PC-3 (cell line): Measurements from ENCODE around the gene DIAPH3. TPM values are rescaled to one million over a fixed set of nuclear protein-coding genes. Genes with fewer than 3 reads are reported as not detected.

Experiments used
- ATAC-seq: fragments of 200-7000 bp; cut with Tn5 transposase; 2 replicates; pipeline ENCODE4 v1.9.1; 2020; ENCODE audit warnings: mild to moderate bottlenecking, moderate library complexity
- BruUV-seq: library from RNA; stranded (reverse); fragments of 400-500 nt; replicated peaks from 2 replicates; lab custom pipeline; 2021; lab: Mats Ljungman, UMichigan
- CTCF ChIA-PET: fragments of 300-600 bp; sonication (Branson Sonifier 250); formaldehyde crosslinking; loops from one replicate; lab custom pipeline; 2022; ENCODE audit warnings: antibody characterized with exemption; lab: Charles Lee
- POLR2A ChIA-PET: fragments of 300-600 bp; sonication (Branson Sonifier 250); formaldehyde crosslinking; loops from one replicate; lab custom pipeline; 2022; ENCODE audit warnings: antibody characterized with exemption; ENCODE audit not compliant: unreplicated experiment; lab: Charles Lee
- DNase-seq: peaks from one replicate; pipeline ENCODE4 v3.0.0-alpha.2; 2015
- H2AFZ ChIP-seq: fragments of 300-600 bp; sonication (generic); 2 replicates; pipeline ENCODE4 v1.6.0; 2016; ENCODE audit warnings: antibody characterized with exemption, low read length
- H3F3A ChIP-seq: fragments of 300-600 bp; sonication (generic); one replicate; pipeline ENCODE4 v1.6.0; 2017; ENCODE audit warnings: antibody characterized with exemption, low read length, control low read depth, mild to moderate bottlenecking; ENCODE audit not compliant: unreplicated experiment
- H3K27ac ChIP-seq: fragments of 300-600 bp; sonication (generic); 2 replicates; pipeline ENCODE4 v1.5.1; 2016; ENCODE audit warnings: mild to moderate bottlenecking, low read length
- H3K27me3 ChIP-seq: fragments of 300-600 bp; sonication (generic); 2 replicates; pipeline ENCODE4 v1.6.1; 2016; ENCODE audit warnings: low read length, mixed read lengths
- H3K36me3 ChIP-seq: fragments of 300-600 bp; sonication (generic); 2 replicates; pipeline ENCODE4 v1.6.1; 2016; ENCODE audit warnings: low read depth, mixed run types, low read length, mixed read lengths
- H3K4me1 ChIP-seq: fragments of 300-600 bp; sonication (generic); 2 replicates; pipeline ENCODE4 v1.5.1; 2016; ENCODE audit warnings: low read length; ENCODE audit not compliant: insufficient read depth
- H3K4me2 ChIP-seq: fragments of 300-600 bp; sonication (generic); 2 replicates; pipeline ENCODE4 v1.6.0; 2016; ENCODE audit warnings: low read length
- H3K4me3 ChIP-seq: fragments of 300-600 bp; sonication (generic); 2 replicates; pipeline ENCODE4 v1.5.1; 2016; ENCODE audit warnings: mild to moderate bottlenecking, low read length, mixed read lengths
- H3K79me2 ChIP-seq: fragments of 300-600 bp; sonication (generic); 2 replicates; pipeline ENCODE4 v1.6.1; 2017; ENCODE audit warnings: low read length, mixed read lengths
- H3K9ac ChIP-seq: fragments of 300-600 bp; sonication (generic); 2 replicates; pipeline ENCODE4 v1.6.0; 2016; ENCODE audit warnings: mild to moderate bottlenecking, low read length
- H3K9me2 ChIP-seq: fragments of 300-600 bp; sonication (generic); replicated peaks from 2 replicates; pipeline ENCODE4 v1.6.1; 2016; ENCODE audit warnings: mixed run types, low read length, mixed read lengths
- H3K9me3 ChIP-seq: fragments of 300-600 bp; sonication (generic); 2 replicates; pipeline ENCODE4 v1.6.1; 2016; ENCODE audit warnings: low read length, mixed read lengths
- H4K20me1 ChIP-seq: fragments of 300-600 bp; sonication (generic); 2 replicates; pipeline ENCODE4 v1.6.1; 2016; ENCODE audit warnings: low read length, mixed read lengths
- CTCF ChIP-seq: fragments of 300-600 bp; sonication (generic); conservative IDR thresholded peaks from 2 replicates; pipeline ENCODE4 v1.5.1; 2017; ENCODE audit warnings: antibody characterized with exemption, low read depth, mild to moderate bottlenecking, low read length
- EZH2 ChIP-seq: fragments of 300-600 bp; sonication (generic); IDR thresholded peaks from one replicate; pipeline ENCODE4 v1.6.1; 2017; ENCODE audit warnings: antibody characterized with exemption, mild to moderate bottlenecking, low read length; ENCODE audit not compliant: unreplicated experiment
- EZH2phosphoT487 ChIP-seq: fragments of 300-600 bp; sonication (generic); IDR thresholded peaks from 2 replicates; pipeline ENCODE4 v1.6.1; 2018; ENCODE audit warnings: mild to moderate bottlenecking, antibody characterized with exemption, low read length, borderline replicate concordance
- intact Hi-C: fragments of 100-400 bp; cut with micrococcal nuclease; formaldehyde crosslinking; loops from 2 replicates; pipeline ENCODE4 v1.9.0; 2023
- total RNA-seq: library from RNA; depleted of rRNA; stranded (reverse); fragments of >200 nt; gene quantifications from 2 replicates; pipeline ENCODE4 v1.2.3, GENCODE V29; 2014

The DIAPH3 gene
- total RNA-seq, 1 experiment from 2014 or later = 7.6 TPM

GRCh38 chr13:59898066-59898465 is 265.7 kb downstream of the DIAPH3 start:
- no peaks in the 10 kb centered on the region for H3K79me2 ChIP-seq
- no peak overlapping the region for H3K9ac ChIP-seq
- H3K36me3 ChIP-seq = no peaks in the 10 kb centered on the region
- H2AFZ ChIP-seq = no peak overlapping the region
- H3K4me1 ChIP-seq = peaks cover 11% of the 10 kb centered on the region
- H3K9me2 ChIP-seq = no peaks in the 10 kb centered on the region
- no peak overlapping the region for H3K4me3 ChIP-seq
- ATAC-seq (no peak), DNase-seq (no peak)
- H3K27ac ChIP-seq = no peak overlapping the region
- TF ChIP-seq CTCF (no peak), EZH2 (no peak), EZH2phosphoT487 (no peak)
- H4K20me1 ChIP-seq = no peaks in the 10 kb centered on the region
- ChIA-PET CTCF (no interaction called here), POLR2A (no interaction called here)
- no peaks in the 10 kb centered on the region for H3K27me3 ChIP-seq
- intact Hi-C loops = no loop called here
- H3K4me2 ChIP-seq = no peak overlapping the region
- H3F3A ChIP-seq = no peaks in the 10 kb centered on the region
- H3K9me3 ChIP-seq = no peaks in the 10 kb centered on the region
- no TSS peak for BruUV-seq

DNA sequence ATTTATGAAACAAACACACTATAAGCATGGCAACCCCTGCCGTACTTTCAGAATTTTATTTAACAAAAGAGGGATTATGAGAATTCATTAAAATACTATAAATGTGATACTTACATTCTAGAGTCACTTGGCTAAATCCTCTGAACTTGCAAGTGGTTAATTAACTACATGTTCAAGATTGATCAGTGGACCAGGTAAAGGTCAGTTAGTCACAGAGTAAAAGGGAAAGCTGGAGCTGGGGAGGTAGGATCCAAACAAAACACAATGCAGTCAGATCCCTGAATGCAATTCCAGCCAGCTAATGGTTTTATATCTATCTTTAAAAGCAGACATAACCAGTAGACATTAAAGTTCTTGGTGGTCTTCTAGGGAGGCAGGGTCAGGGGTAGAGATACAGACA is 270.5 kb downstream of the DIAPH3 start:
- no peaks in the 10 kb centered on the region for H3K27me3 ChIP-seq
- H3K27ac ChIP-seq = no peak overlapping the region
- H2AFZ ChIP-seq = no peak overlapping the region
- peaks cover 19% of the 10 kb centered on the region for H3K4me1 ChIP-seq
- H3K79me2 ChIP-seq = no peaks in the 10 kb centered on the region
- no peaks in the 10 kb centered on the region for H3K36me3 ChIP-seq
- no peak overlapping the region for H3K9ac ChIP-seq
- BruUV-seq = no TSS peak
- H4K20me1 ChIP-seq = no peaks in the 10 kb centered on the region
- TF ChIP-seq CTCF (no peak), EZH2phosphoT487 (no peak), EZH2 (no peak)
- H3F3A ChIP-seq = no peaks in the 10 kb centered on the region
- DNase-seq = no peak
- no peaks in the 10 kb centered on the region for H3K9me3 ChIP-seq
- intact Hi-C loops = no loop called here
- ChIA-PET POLR2A (interaction anchor here (0.6 kb wide), 1 partner anchor 202 kb away, joined by 5 read pairs; no protein-coding TSS in a partner anchor), CTCF (interaction anchor here (0.6 kb wide), 1 partner anchor 51 kb away, joined by 3 read pairs; no protein-coding TSS in a partner anchor)
- no peak overlapping the region for H3K4me3 ChIP-seq
- ATAC-seq = peak; percentile 22
- no peaks in the 10 kb centered on the region for H3K9me2 ChIP-seq
- H3K4me2 ChIP-seq = no peak overlapping the region

DNA sequence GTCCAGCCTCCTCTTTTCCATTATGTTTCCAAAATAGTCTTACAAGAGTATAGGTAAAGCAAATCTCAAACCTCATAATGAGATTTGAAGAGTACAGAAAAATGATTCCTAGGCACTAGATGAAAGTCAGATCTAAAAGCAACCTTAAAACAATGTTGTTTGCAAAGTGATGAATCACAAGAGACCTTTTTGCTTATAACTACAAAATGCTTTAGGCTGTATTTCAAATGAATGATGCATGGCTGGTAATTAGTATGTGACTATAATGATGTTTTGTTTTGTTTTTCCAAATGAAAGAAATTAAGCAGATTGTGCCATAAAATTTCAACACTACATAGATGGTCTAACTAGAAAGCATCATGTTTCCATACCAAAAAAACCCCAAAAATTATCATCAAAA is 272.7 kb downstream of the DIAPH3 start:
- TF ChIP-seq CTCF (no peak), EZH2phosphoT487 (no peak), EZH2 (no peak)
- no peaks in the 10 kb centered on the region for H4K20me1 ChIP-seq
- CTCF ChIA-PET = no interaction called here

More for the DNA sequence above, 272.7 kb downstream of the DIAPH3 start:
- BruUV-seq = no TSS peak
- H3K9me2 ChIP-seq = no peaks in the 10 kb centered on the region
- H3K4me2 ChIP-seq = no peak overlapping the region
- H3K4me3 ChIP-seq = no peak overlapping the region
- H3F3A ChIP-seq = no peaks in the 10 kb centered on the region
- no peak overlapping the region for H3K9ac ChIP-seq
- H3K4me1 ChIP-seq = peaks cover 19% of the 10 kb centered on the region
- ATAC-seq = peak; percentile 53
- intact Hi-C loops = no loop called here
- H3K36me3 ChIP-seq = no peaks in the 10 kb centered on the region
- POLR2A ChIA-PET = no interaction called here
- peak; percentile 13 for DNase-seq
- H3K27me3 ChIP-seq = no peaks in the 10 kb centered on the region
- no peaks in the 10 kb centered on the region for H3K9me3 ChIP-seq
- H3K79me2 ChIP-seq = no peaks in the 10 kb centered on the region
- no peak overlapping the region for H2AFZ ChIP-seq
- no peak overlapping the region for H3K27ac ChIP-seq
